ENCODE measurements around the gene ZPBP2. TPM values are rescaled to one million over a fixed set of nuclear protein-coding genes. Genes with fewer than 3 reads are reported as not detected.

Gene ZPBP2
- total and polyA plus RNA-seq, 9 of the 15 experiments (the other 6 are each of a cell fraction or from before 2014, with no cell fraction given): not detected

DNA sequence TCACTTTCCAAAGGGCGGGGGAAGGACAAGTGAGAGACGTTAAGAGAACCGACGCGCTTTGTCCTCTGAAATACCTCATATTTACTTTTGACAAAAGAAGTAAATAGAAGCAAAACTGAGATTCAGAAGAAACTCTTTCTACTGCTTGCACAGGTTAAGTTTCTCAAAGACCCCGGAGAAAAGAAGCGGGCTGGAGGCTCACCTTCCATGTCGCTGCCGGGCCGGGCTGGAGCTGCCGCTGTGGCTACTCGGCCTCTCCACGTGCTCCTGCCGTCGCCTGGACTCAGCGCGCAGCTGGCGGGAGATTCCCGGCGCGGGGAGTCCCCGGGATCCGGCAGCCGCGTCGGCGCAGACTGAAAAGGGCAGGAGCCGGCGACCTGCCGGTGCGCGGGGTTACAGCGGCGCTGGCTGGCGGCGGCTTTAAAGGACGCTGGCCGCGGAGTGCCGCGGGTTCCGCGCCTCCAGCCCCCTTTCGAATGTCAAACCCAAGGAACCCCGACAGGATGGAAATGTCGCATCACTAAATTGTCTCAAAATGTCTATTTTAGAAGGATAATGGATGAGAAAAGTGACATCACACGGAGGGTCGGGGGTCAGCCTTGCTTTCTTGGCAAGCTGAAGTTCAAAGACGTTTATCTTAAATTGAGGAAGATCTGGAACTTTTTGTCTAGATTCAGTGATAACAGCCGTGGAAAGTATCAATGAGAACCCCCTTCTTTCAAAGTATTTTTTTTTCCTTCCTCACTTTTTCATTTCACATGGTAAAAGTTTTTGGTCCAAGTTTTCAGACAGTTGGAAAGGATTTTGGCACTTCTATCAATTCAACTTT lies 3.9 kb upstream of the ZPBP2 start, which contains the start of gene IKZF3 (continued):
- TF ChIP-seq, protein P1, sequence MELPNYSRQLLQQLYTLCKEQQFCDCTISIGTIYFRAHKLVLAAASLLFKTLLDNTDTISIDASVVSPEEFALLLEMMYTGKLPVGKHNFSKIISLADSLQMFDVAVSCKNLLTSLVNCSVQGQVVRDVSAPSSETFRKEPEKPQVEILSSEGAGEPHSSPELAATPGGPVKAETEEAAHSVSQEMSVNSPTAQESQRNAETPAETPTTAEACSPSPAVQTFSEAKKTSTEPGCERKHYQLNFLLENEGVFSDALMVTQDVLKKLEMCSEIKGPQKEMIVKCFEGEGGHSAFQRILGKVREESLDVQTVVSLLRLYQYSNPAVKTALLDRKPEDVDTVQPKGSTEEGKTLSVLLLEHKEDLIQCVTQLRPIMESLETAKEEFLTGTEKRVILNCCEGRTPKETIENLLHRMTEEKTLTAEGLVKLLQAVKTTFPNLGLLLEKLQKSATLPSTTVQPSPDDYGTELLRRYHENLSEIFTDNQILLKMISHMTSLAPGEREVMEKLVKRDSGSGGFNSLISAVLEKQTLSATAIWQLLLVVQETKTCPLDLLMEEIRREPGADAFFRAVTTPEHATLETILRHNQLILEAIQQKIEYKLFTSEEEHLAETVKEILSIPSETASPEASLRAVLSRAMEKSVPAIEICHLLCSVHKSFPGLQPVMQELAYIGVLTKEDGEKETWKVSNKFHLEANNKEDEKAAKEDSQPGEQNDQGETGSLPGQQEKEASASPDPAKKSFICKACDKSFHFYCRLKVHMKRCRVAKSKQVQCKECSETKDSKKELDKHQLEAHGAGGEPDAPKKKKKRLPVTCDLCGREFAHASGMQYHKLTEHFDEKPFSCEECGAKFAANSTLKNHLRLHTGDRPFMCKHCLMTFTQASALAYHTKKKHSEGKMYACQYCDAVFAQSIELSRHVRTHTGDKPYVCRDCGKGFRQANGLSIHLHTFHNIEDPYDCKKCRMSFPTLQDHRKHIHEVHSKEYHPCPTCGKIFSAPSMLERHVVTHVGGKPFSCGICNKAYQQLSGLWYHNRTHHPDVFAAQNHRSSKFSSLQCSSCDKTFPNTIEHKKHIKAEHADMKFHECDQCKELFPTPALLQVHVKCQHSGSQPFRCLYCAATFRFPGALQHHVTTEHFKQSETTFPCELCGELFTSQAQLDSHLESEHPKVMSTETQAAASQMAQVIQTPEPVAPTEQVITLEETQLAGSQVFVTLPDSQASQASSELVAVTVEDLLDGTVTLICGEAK (IDR thresholded peaks at IDR 0.05): no peak
- TF ChIP-seq, protein P1 (CRISPR knock-in tag; IDR thresholded peaks at IDR 0.05): no peak
- TF ChIP-seq, protein P2, sequence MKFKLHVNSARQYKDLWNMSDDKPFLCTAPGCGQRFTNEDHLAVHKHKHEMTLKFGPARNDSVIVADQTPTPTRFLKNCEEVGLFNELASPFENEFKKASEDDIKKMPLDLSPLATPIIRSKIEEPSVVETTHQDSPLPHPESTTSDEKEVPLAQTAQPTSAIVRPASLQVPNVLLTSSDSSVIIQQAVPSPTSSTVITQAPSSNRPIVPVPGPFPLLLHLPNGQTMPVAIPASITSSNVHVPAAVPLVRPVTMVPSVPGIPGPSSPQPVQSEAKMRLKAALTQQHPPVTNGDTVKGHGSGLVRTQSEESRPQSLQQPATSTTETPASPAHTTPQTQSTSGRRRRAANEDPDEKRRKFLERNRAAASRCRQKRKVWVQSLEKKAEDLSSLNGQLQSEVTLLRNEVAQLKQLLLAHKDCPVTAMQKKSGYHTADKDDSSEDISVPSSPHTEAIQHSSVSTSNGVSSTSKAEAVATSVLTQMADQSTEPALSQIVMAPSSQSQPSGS (CRISPR knock-in tag; IDR thresholded peaks at IDR 0.05): no peak
- TF ChIP-seq CC2D1A (IDR thresholded peaks at IDR 0.05): no peak
- TF ChIP-seq CBX3 (IDR thresholded peaks at IDR 0.05; ENCODE audit: borderline replicate concordance in 1 of 2, low read length in 2 of 2): no peak
- TF ChIP-seq KAT7 (CRISPR knock-in tag; IDR thresholded peaks at IDR 0.05; ENCODE audit: borderline replicate concordance): no peak
- no peak for TF ChIP-seq NR3C1 (CRISPR knock-in tag; IDR thresholded peaks at IDR 0.05)
- TF ChIP-seq SRSF1 (IDR thresholded peaks at IDR 0.05; ENCODE audit: low read depth, low read length): no peak
- no peak for TF ChIP-seq PCBP2 (IDR thresholded peaks at IDR 0.05; ENCODE audit: low read depth, low read length, poor library complexity, severe bottlenecking)
- no peak for TF ChIP-seq ZNF324 (CRISPR knock-in tag; IDR thresholded peaks at IDR 0.05)
- TF ChIP-seq ZNF212 (CRISPR knock-in tag; IDR thresholded peaks at IDR 0.05): no peak
- TF ChIP-seq, protein P3, sequence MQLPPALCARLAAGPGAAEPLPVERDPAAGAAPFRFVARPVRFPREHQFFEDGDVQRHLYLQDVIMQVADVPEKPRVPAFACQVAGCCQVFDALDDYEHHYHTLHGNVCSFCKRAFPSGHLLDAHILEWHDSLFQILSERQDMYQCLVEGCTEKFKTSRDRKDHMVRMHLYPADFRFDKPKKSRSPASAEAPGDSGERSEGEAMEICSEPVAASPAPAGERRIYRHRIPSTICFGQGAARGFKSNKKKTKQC (CRISPR knock-in tag; IDR thresholded peaks at IDR 0.05): no peak
- TF ChIP-seq MYC (IDR thresholded peaks at IDR 0.05; ENCODE audit: low read depth, low read length): peak; percentile 86
- no peak for TF ChIP-seq MYC (CRISPR knock-in tag; IDR thresholded peaks at IDR 0.05; ENCODE audit: borderline replicate concordance, low read depth)
- no peak for TF ChIP-seq FOS (IDR thresholded peaks at IDR 0.05; ENCODE audit: extremely low read depth, insufficient read length)
- TF ChIP-seq RAD21 (CRISPR knock-in tag; conservative IDR thresholded peaks at IDR 0.05 in 1 of 2, IDR thresholded peaks at IDR 0.05 in 1 of 2): peak; percentile 62 to 75
- TF ChIP-seq KLF10 (CRISPR knock-in tag; IDR thresholded peaks at IDR 0.05): no peak
- no peak for TF ChIP-seq HDAC1 (IDR thresholded peaks at IDR 0.05)

Measured in K562 (cell line).